IMR-90 (cell line): ENCODE results near the gene NEUROD2. TPM values are rescaled to one million over a fixed set of nuclear protein-coding genes. Genes with fewer than 3 reads are reported as not detected.

Experiments
- ATAC-seq: fragments of 200-7000 bp; cut with Tn5 transposase; 2 replicates; pipeline ENCODE4 v1.9.1; 2020; ENCODE audit warnings: low read depth, mild to moderate bottlenecking, moderate library complexity
- BruUV-seq: library from RNA; stranded (reverse); fragments of 400-500 nt; replicated peaks from 2 replicates; lab custom pipeline; 2021; lab: Mats Ljungman, UMichigan
- CTCF ChIA-PET: fragments of 300-600 bp; formaldehyde crosslinking; extraction: SDS; loops from one replicate; lab custom pipeline; 2021; ENCODE audit warnings: antibody characterized with exemption; lab: Yijun Ruan, JAX
- POLR2A ChIA-PET: fragments of 300-600 bp; sonication (Branson Sonifier 250); formaldehyde crosslinking; loops from one replicate; lab custom pipeline; 2022; ENCODE audit warnings: antibody characterized with exemption; ENCODE audit not compliant: unreplicated experiment; lab: Charles Lee
- DNase-seq: peaks from one replicate; pipeline ENCODE4 v3.0.0; 2013
- H2AFZ ChIP-seq: replicated peaks from 2 replicates; pipeline ENCODE3; 2013; ENCODE audit warnings: low read length, mild to moderate bottlenecking; ENCODE audit not compliant: poor library complexity
- H2AK5ac ChIP-seq: 2 replicates; pipeline ENCODE4 v1.6.1; 2013; ENCODE audit warnings: low read depth, low read length, inconsistent platforms
- H2AK9ac ChIP-seq: replicated peaks from 2 replicates; pipeline ENCODE3; 2013; ENCODE audit warnings: mild to moderate bottlenecking, low read depth, low read length, moderate library complexity; ENCODE audit not compliant: poor library complexity
- H2BK120ac ChIP-seq: 2 replicates; pipeline ENCODE4 v1.6.1; 2013; ENCODE audit warnings: low read depth, low read length, inconsistent platforms
- H2BK15ac ChIP-seq: 3 replicates; pipeline ENCODE4 v1.6.1; 2013; ENCODE audit warnings: low read depth, low read length, inconsistent platforms
- H2BK20ac ChIP-seq: 2 replicates; pipeline ENCODE4 v1.6.1; 2013; ENCODE audit warnings: low read depth, mild to moderate bottlenecking, inconsistent platforms, low read length, moderate library complexity
- H2BK5ac ChIP-seq: 2 replicates; pipeline ENCODE4 v1.6.1; 2013; ENCODE audit warnings: mild to moderate bottlenecking, low read depth, low read length, inconsistent platforms; ENCODE audit not compliant: poor library complexity, severe bottlenecking
- H3K14ac ChIP-seq: replicated peaks from 2 replicates; pipeline ENCODE4 v1.6.1; 2013; ENCODE audit warnings: low read depth, low read length, inconsistent platforms
- H3K18ac ChIP-seq: 2 replicates; pipeline ENCODE4 v1.6.1; 2013; ENCODE audit warnings: low read depth, low read length, control low read depth
- H3K23ac ChIP-seq: 2 replicates; pipeline ENCODE4 v1.6.1; 2013; ENCODE audit warnings: low read depth, low read length, inconsistent platforms
- H3K27ac ChIP-seq: 2 replicates; pipeline ENCODE4 v1.5.1; 2013; ENCODE audit warnings: mild to moderate bottlenecking, control low read depth, low read length; ENCODE audit not compliant: insufficient read depth
- H3K27me3 ChIP-seq: 2 replicates; pipeline ENCODE4 v1.6.1; 2013; ENCODE audit warnings: low read length; ENCODE audit not compliant: control insufficient read depth, insufficient read depth
- H3K36me3 ChIP-seq: 2 replicates; pipeline ENCODE4 v1.6.1; 2013; ENCODE audit warnings: low read length, mixed read lengths; ENCODE audit not compliant: control insufficient read depth, insufficient read depth
- H3K4ac ChIP-seq: 2 replicates; pipeline ENCODE4 v1.6.1; 2013; ENCODE audit warnings: low read depth, low read length, inconsistent platforms
- H3K4me1 ChIP-seq: 2 replicates; pipeline ENCODE4 v1.6.1; 2013; ENCODE audit warnings: low read length, mixed read lengths; ENCODE audit not compliant: control insufficient read depth, insufficient read depth
- H3K4me2 ChIP-seq: 2 replicates; pipeline ENCODE4 v1.6.1; 2013; ENCODE audit warnings: low read depth, mild to moderate bottlenecking, control low read depth, low read length, moderate library complexity
- H3K4me3 ChIP-seq: 2 replicates; pipeline ENCODE4 v1.5.1; 2013; ENCODE audit warnings: low read depth, mild to moderate bottlenecking, control low read depth, low read length, moderate library complexity; ENCODE audit not compliant: insufficient read depth
- H3K56ac ChIP-seq: 2 replicates; pipeline ENCODE4 v1.6.1; 2013; ENCODE audit warnings: low read length, inconsistent platforms; ENCODE audit not compliant: insufficient read depth; ENCODE audit errors: extremely low read depth
- H3K79me1 ChIP-seq, 2 experiments: 2 replicates each; pipeline ENCODE4 v1.6.1; 2013; ENCODE audit warnings: low read length in 2 of 2, inconsistent platforms in 1 of 2, low read depth in 1 of 2
- H3K9ac ChIP-seq: 2 replicates; pipeline ENCODE4 v1.6.1; 2013; ENCODE audit warnings: low read depth, low read length, control low read depth
- H3K9me1 ChIP-seq: 2 replicates; pipeline ENCODE4 v1.6.1; 2013; ENCODE audit warnings: low read length, inconsistent platforms; ENCODE audit not compliant: insufficient read depth
- H3K9me3 ChIP-seq: 2 replicates; pipeline ENCODE4 v1.6.1; 2013; ENCODE audit warnings: low read length; ENCODE audit not compliant: control insufficient read depth, insufficient read depth
- H4K20me1 ChIP-seq: 2 replicates; pipeline ENCODE4 v1.6.1; 2013; ENCODE audit warnings: low read length, inconsistent platforms; ENCODE audit not compliant: insufficient read depth
- H4K5ac ChIP-seq: 2 replicates; pipeline ENCODE4 v1.6.1; 2013; ENCODE audit warnings: mild to moderate bottlenecking, low read depth, low read length, control low read depth
- H4K8ac ChIP-seq, 2 experiments: 2 replicates each; pipeline ENCODE4 v1.6.1; 2013; ENCODE audit warnings: low read depth in 2 of 2, low read length in 2 of 2, control low read depth in 1 of 2, inconsistent platforms in 1 of 2
- H4K91ac ChIP-seq: 2 replicates; pipeline ENCODE4 v1.6.1; 2013; ENCODE audit warnings: low read depth, low read length, inconsistent platforms; ENCODE audit not compliant: insufficient read depth
- BHLHE40 ChIP-seq: fragments of 150-350 bp; IDR thresholded peaks from 2 replicates; pipeline ENCODE4 v1.6.1; 2016; ENCODE audit warnings: mild to moderate bottlenecking, low read depth, low read length
- CEBPB ChIP-seq: IDR thresholded peaks from 2 replicates; pipeline ENCODE4 v1.6.1; 2012; ENCODE audit warnings: low read depth, low read length, improper control_type of control experiment
- FOS ChIP-seq: fragments of 150-350 bp; IDR thresholded peaks from 2 replicates; pipeline ENCODE4 v1.6.1; 2016; ENCODE audit warnings: low read depth, low read length
- SMC3 ChIP-seq: fragments of 150-350 bp; IDR thresholded peaks from 2 replicates; pipeline ENCODE4 v1.6.1; 2016; ENCODE audit warnings: low read depth, mild to moderate bottlenecking, antibody characterized with exemption, low read length, moderate library complexity
- WGBS, 2 experiments: methylation state at CpG; one replicate each; pipeline versions ENCODE4 v1.1.5 to v1.1.7; 2013; ENCODE audit warnings: missing lambda C conversion rate in 2 of 2; ENCODE audit not compliant: insufficient read length in 1 of 2; ENCODE audit errors: extremely low coverage in 2 of 2; 5-methylcytosine and 5-hydroxymethylcytosine counted together
- dilution Hi-C: fragments of 300-500 bp; cut with HindIII; formaldehyde crosslinking; loops from one replicate; pipeline ENCODE4 v1.14.3; 2018; ENCODE audit warnings: low sequenced_read_pairs; ENCODE audit not compliant: unreplicated experiment
- in situ Hi-C: fragments of 300-500 bp; cut with MboI; formaldehyde crosslinking; loops from 3 replicates; pipeline ENCODE4 v1.14.3; 2019; ENCODE audit warnings: low sequenced_read_pairs, inconsistent platforms, mixed read lengths
- intact Hi-C: fragments of 100-400 bp; cut with micrococcal nuclease; formaldehyde crosslinking; loops from 2 replicates; pipeline ENCODE4 v1.10.0; 2022
- polyA plus RNA-seq, 3 experiments: library from polyadenylated mRNA; depleted of rRNA; stranded (reverse); fragments of >200 nt; gene quantifications; 2 replicates each; pipeline ENCODE4 v1.2.3, GENCODE V29; 2012; ENCODE audit warnings: low replicate concordance in 1 of 3
- total RNA-seq: library from RNA; depleted of rRNA; stranded (reverse); fragments of >200 nt; gene quantifications from 2 replicates; pipeline ENCODE4 v1.2.3, GENCODE V29; 2012
- TF ChIP-seq, protein P1 (sequence below): fragments of 150-350 bp; IDR thresholded peaks from 2 replicates; pipeline ENCODE4 v1.6.1; 2016; ENCODE audit warnings: low read depth, mild to moderate bottlenecking, low read length, moderate library complexity, borderline replicate concordance

Gene NEUROD2
- total and polyA plus RNA-seq, 2 of the 4 experiments (the other 2 are of a cell fraction), result not detected

- H3K9ac ChIP-seq, result no peak overlapping the region
- dilution Hi-C loops (no loop called here), intact Hi-C loops (no loop called here), in situ Hi-C loops (no loop called here)
- no peaks in the 10 kb centered on the region for H3K9me3 ChIP-seq
- no TSS peak for BruUV-seq
- TF ChIP-seq BHLHE40, result no peak
- TF ChIP-seq FOS, result no peak
- no peak for TF ChIP-seq SMC3
- no peak for TF ChIP-seq CEBPB
- TF ChIP-seq, protein P1, sequence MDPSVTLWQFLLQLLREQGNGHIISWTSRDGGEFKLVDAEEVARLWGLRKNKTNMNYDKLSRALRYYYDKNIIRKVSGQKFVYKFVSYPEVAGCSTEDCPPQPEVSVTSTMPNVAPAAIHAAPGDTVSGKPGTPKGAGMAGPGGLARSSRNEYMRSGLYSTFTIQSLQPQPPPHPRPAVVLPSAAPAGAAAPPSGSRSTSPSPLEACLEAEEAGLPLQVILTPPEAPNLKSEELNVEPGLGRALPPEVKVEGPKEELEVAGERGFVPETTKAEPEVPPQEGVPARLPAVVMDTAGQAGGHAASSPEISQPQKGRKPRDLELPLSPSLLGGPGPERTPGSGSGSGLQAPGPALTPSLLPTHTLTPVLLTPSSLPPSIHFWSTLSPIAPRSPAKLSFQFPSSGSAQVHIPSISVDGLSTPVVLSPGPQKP, result no peak
- CTCF ChIA-PET, result no interaction called here
- no peak overlapping the region for H2BK5ac ChIP-seq
- H2BK20ac ChIP-seq, result no peak overlapping the region
- DNase-seq (no peak), ATAC-seq (no peak)
- H3K36me3 ChIP-seq, result no peaks in the 10 kb centered on the region
- no peak overlapping the region for H3K56ac ChIP-seq
- H2AK9ac ChIP-seq, result no peak overlapping the region
- 82% methylated on average over 5 of the region's 20 CpGs; no CpG with 5 or more reads in 1 of the 2 experiments for WGBS, 2 experiments
- H3K9me1 ChIP-seq, result no peaks in the 10 kb centered on the region
- no peak overlapping the region for H3K4me3 ChIP-seq
- H3K4me2 ChIP-seq, result no peak overlapping the region
- no peak overlapping the region for H3K14ac ChIP-seq
- POLR2A ChIA-PET, result no interaction called here
- H3K4ac ChIP-seq, result no peak overlapping the region
- H3K18ac ChIP-seq, result no peak overlapping the region
- no peak overlapping the region for H4K8ac ChIP-seq
- H2AK5ac ChIP-seq, result no peak overlapping the region
- H4K91ac ChIP-seq, result no peak overlapping the region
- no peak overlapping the region for H3K23ac ChIP-seq
- no peaks in the 10 kb centered on the region for H3K4me1 ChIP-seq
- H2BK120ac ChIP-seq, result no peak overlapping the region
- no peak overlapping the region for H2AFZ ChIP-seq
- H3K27me3 ChIP-seq, result peaks cover 33% of the 10 kb centered on the region
- H4K20me1 ChIP-seq, result no peaks in the 10 kb centered on the region
- no peak overlapping the region for H2BK15ac ChIP-seq
- H4K5ac ChIP-seq, result no peak overlapping the region
- H3K79me1 ChIP-seq, result no peaks in the 10 kb centered on the region
- H3K27ac ChIP-seq, result no peak overlapping the region
Observed at GRCh38 chr17:39581071-39581758, 26.5 kb downstream of the NEUROD2 start.
